HG03439 (cell line): Measurements from ENCODE around the gene BANK1.
"Not testable (repeated sequence)": the region's sequence is repeated elsewhere in the genome, so short reads cannot be mapped to it uniquely, and the experiment has no call there.

Experiments used
- ATAC-seq: cut with Tn5 transposase; IDR thresholded peaks from one replicate; pipeline ENCODE4 v1.9.1; 2021; ENCODE audit warnings: mild to moderate bottlenecking, moderate library complexity; ENCODE audit not compliant: unreplicated experiment

Gene BANK1

DNA sequence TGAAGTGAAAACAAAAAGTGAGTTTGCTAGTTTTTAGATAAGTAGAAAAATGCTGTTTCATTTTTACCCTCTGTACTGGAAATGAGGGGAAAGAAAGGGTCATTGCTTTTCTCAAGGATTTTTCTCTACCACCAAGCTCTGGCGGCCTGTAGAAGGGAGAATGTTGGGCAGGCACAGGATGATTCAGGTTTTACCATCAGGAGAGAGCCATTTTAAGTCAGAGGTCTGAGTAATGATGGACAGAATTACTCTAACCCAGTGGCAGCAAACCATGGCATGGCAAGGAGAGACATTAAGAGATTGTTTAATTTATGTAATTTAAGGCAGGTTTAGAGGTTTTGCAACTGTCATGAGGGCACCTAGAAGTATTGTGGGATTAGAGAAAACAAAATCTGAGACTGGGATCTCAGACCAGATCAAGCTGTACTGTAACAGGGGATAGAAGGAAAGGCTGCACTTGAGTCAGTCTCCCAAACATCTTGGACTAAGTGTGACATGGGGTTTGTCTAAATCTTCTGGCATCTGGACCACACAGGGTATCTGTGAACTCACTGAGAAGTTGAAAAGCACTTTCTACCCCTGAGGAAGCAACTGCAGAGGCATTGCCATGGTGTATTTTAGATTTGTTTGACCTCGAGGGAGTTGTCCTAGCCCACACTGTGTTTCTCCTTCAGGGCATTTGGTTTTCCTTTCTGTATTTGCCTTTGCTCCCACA, 81.6 kb downstream of the BANK1 start:
- ATAC-seq: peak; percentile 55

DNA sequence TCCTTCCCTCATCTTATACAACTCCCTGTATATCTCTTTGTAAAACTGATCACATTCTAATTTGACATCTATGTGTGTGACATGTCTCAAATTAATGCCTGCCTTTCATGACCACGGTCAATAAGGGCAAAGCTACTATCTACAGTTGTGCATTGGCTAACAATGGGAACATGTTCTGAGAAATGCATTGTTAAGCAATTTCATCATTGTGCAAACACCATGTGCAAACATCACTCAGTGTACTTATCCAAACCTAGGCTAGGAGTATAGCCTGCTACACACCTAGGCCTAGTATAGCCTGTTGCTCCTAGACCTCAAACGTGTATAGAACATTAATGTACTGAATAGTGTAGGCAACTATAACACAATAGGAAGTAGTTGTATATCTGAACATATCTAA, 95.0 kb downstream of the BANK1 start:
- ATAC-seq: no peak

DNA sequence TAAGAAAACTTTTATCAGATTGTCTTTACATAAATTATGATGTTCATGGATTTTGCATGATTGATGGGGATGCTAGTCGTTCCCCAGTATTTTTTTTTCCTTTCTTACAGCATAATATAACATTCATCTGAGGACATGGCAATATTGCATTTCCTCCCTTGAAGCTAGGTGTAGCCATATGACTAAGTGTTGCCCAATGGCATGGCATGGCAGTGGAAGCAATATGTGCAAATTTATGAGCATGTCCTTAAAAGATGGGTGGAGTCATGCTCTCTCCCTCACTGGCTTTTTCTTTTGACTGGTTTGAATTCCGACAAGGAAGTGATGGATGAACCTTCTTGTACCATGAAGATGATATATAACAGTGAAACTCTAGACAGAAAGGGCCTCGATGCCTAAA, 96.3 kb downstream of the BANK1 start:
- no peak for ATAC-seq

DNA sequence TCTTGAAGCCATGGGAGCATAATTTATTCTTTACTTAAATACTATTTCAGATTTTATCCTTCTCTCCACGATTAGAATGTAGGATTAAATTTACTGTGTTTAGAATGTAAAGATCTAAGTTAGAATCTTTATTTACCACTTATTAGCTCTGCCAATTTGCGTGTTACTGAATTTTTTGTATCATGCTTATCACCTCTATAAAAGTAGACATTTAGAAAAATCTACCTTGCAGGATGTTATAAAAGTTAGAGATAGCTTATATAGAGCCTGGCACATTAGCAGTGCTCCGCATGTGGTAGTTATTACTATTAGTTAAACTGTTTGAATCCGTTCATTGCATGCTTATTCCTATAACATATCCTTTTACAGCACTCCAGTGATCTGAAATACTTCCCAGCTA, 97.9 kb downstream of the BANK1 start:
- no peak for ATAC-seq

GRCh38 chr4:101905527-101905926, 115.0 kb downstream of the BANK1 start:
- ATAC-seq: not testable (repeated sequence)

DNA sequence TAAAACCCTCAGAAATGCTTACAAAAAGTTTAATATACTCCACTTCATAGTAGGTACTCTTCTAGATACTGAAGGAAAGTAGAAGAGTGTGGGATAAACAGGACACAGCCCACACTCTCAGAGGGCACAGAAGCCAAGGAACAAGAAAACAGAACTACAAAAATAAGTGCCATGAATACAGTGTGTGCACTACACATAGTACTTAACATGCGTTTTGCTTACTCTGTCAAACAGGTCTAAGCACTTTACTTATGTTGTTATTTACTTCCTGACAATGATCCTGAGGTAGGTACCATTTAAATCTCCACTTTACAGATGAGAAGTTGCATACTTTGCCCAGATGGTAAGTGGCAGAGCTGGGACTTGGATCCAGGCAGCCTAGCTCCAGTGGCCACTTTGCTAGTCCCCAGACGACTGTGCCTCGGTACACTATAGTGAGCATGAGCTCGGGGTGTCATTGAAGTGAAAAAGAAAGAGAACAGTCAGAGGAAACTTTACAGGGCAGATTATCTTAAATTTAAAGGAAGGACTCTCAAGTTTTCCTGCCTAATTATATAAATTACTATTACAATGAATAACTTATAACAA, 120.3 kb downstream of the BANK1 start:
- no peak for ATAC-seq

- ATAC-seq: no peak
Measured at GRCh38 chr4:101911616-101912015, 121.1 kb downstream of the BANK1 start.

DNA sequence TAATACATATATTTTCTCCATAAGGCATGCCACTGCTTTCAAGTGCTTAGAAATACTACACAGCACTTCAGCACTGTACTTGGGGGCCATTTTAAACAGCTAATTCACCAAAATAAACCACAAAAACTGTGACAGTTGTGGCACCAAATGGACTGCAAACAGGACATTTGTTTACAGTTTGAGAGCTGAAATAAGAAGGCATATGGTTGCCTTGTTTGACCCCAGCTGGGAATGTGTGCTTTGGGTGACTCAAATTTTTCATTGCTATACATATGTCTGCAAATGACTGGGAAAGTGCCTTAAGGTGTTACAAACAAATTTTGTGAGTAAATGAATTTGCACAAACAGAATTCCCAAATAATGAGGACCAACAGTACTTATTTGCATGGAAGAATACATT, 124.2 kb downstream of the BANK1 start:
- ATAC-seq: no peak

DNA sequence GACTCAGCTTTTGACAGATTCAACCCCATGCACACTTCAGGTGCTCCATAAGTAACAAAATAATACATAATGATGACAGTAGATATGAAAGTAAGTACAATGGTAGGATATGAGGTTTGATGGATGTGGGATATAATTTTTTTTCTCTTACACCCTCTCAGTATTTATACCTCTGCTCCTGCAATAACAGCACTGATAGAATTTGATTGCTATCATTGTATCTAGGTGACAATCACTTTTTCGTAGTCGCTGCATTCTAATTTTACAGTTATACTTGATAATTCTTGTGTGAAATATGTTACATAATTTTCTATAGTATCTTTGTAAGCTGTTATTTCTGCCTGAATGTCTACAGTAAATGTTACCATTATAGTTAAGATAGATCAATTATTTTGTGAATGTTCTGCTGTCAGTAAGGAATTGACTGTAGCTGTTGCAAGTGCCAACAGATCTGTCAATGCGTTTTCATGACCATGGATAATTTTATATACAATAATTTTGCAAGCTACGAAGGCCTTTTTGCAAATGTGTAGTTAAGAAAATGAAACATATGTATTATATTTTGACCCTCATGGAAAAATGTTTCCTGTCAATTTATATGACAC, 128.9 kb downstream of the BANK1 start:
- ATAC-seq: no peak

- no peak for ATAC-seq
Measured at GRCh38 chr4:101921370-101921769, 130.8 kb downstream of the BANK1 start.

GRCh38 chr4:101931619-101932018, 141.1 kb downstream of the BANK1 start:
- no peak for ATAC-seq

DNA sequence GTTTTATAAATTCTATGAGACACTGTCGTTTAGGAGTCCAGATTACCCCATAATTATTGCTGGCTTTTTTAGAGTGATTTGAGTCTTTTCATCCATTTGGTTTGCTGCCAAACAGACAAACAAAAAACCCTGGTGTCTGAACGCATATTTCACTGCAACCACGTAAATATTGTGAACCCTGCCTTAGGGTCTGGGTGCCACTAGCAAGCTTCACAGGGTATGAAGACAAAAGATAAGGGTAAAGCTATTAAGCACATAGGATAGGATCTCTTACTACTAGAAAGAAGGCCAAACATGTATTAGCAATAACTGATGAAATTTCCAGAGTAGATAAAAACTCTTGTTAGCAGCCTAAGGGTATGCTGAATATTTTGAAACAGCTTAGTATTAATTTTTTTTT, 143.3 kb downstream of the BANK1 start:
- no peak for ATAC-seq

- no peak for ATAC-seq
Measured at GRCh38 chr4:101938836-101939235, 148.3 kb downstream of the BANK1 start.

GRCh38 chr4:101941816-101942358, 151.4 kb downstream of the BANK1 start:
- no peak for ATAC-seq

DNA sequence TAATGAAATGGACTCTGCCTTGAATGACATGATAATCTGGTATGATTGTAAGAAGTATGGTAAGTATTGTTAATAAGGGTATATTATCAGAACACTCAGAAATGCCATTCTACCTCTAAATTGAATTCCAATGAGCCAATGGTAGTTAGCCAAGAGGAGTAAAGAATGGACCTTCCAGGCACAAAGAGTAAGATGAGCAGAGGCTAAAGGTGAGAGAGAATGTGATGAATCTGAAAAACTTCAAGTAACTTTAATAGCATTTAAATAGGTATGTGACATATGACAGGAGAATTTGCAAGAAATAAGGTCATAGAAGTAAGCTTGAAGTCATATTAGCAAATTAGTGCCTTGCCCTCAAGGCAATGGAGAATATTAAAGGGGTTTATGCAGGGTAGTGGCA, 152.4 kb downstream of the BANK1 start:
- no peak for ATAC-seq

DNA sequence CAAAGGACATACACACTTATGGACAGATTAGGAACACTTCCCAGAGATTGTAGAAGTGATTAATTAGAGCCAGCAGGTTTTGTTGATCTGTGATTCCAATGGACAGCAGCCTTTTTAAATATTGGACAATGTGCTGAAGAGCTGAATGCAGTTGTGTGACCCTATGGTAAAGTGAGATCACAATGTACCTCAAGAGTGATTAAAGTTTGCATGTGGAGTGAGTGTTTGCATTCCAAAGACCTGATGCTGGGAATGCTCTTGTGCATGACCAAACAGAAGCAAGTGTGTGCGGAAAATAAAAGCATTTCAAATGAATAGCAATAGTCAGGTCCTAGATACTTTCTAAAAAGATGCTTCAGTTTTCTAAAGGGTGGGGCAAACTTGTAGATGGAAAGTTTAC, 154.1 kb downstream of the BANK1 start:
- ATAC-seq: no peak

GRCh38 chr4:101948055-101948454, 157.5 kb downstream of the BANK1 start:
- no peak for ATAC-seq

DNA sequence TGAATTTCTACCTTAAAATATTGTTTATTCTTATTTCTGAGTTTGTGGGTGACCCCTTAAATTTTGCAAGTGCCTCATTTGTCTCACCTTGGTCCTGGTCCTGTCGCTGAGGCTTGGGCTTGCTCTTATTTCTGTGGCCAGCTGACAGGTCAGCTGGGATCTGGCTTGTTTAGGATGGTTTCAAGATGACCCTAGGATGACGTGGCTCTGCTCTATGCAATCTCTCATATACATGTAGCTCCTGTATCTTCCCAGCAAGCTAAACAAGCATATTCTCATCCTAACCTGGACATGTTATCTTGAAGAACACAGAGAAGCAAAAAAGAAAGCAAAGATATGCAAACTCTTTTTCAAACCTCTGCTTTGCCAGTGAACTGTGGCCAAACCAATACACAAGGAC, 158.4 kb downstream of the BANK1 start:
- ATAC-seq: no peak

DNA sequence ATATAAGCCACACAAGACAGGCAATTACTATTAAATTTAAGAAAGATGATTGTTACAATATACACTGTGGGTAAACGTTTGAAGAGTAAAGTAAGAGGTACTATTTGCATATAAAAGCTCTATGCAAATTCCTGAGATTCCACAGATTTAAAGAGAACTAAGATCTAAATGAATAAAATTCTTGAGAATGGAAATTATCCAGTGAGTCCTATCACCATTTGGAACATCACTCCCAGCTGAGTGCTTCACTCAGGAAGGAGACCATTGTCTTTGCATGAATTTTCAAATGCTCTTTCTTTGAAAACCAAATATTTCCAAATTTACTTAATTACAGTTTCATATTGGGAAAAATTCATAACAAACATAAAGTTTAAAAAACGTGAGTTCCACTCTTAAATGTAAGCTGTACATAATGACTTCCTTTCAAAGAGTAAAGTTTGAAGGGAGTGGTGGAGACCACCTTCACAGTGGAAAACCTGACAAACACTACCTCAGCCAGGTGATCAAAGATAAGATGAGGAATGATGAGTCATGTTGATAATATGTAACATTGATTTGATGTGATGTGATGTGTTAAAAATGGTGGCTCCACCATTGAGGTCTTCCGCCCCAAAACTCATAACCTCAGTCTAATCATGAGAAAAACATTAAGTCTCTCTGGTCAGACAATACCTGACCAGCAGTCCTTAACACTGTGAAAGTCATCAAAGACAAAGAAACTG, 159.9 kb downstream of the BANK1 start:
- no peak for ATAC-seq

GRCh38 chr4:101952985-101953384, 162.5 kb downstream of the BANK1 start:
- no peak for ATAC-seq

DNA sequence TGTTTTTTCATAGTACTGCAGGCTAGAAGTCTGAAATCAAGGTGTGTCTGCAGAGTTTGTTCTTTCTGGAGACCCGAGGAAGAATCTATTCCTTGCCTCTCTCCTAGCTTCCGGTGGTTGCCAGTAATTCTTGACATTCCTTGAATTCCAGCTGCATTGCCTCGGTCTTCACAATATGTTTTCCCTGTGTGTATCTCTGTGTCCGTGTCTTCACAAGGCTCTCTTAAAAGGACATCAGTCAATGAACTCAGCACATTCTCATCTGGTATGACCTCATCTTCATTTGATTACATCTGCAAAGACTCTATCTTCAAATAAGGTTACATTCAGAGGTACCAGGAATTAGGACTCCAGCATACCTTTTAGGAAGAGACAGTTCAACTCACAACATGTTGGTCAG, 163.4 kb downstream of the BANK1 start:
- ATAC-seq: no peak

DNA sequence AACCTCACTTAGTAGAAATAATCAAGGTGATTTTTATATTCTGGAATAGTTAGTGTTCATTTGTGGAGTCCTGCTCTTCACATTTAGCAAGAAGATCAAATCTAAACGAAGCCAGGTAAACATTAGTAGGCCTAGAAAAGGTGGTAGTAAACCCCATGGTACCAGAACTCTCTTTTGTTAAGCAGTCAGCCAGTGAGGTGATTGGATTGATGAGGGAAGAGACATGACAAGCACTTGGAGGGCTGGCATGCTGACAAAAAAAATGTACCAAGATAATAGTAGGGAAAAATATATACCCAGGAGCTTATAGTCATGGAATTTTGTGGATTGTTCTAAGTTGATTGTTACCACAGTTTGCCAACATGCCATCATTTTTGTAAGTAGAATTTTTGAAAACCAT, 163.8 kb downstream of the BANK1 start:
- no peak for ATAC-seq
